GM23248 (cell line): ENCODE data around the gene TRDMT1. TPM values are rescaled to one million over a fixed set of nuclear protein-coding genes. Genes with fewer than 3 reads are reported as not detected.
A peak's percentile ranks its signal among the peaks of the same experiment; 100 is the strongest.

Experiments
- DNase-seq: peaks from one replicate; pipeline ENCODE4 v3.0.0-alpha.2; 2015
- H2AFZ ChIP-seq: fragments of 200-600 bp; sonication (generic); 2 replicates; pipeline ENCODE4 v1.6.1; 2016; ENCODE audit warnings: antibody characterized with exemption
- H3F3A ChIP-seq: fragments of 200-600 bp; sonication (generic); 2 replicates; pipeline ENCODE4 v1.6.1; 2016; ENCODE audit warnings: mild to moderate bottlenecking, antibody characterized with exemption, mixed run types; ENCODE audit not compliant: insufficient read depth
- H3K27ac ChIP-seq: fragments of 200-600 bp; sonication (generic); 2 replicates; pipeline ENCODE4 v1.5.1; 2016; ENCODE audit warnings: mild to moderate bottlenecking
- H3K27me3 ChIP-seq: fragments of 200-600 bp; sonication (generic); replicated peaks from 2 replicates; pipeline ENCODE4 v1.6.1; 2016; ENCODE audit warnings: mild to moderate bottlenecking; ENCODE audit not compliant: insufficient read depth
- H3K36me3 ChIP-seq: fragments of 200-600 bp; sonication (generic); 2 replicates; pipeline ENCODE4 v1.6.1; 2016; ENCODE audit warnings: low read depth, mild to moderate bottlenecking
- H3K4me1 ChIP-seq: fragments of 200-600 bp; sonication (generic); 2 replicates; pipeline ENCODE4 v1.6.1; 2016; ENCODE audit warnings: mild to moderate bottlenecking; ENCODE audit not compliant: insufficient read depth
- H3K4me2 ChIP-seq: fragments of 200-600 bp; sonication (generic); one replicate; pipeline ENCODE4 v1.6.1; 2016; ENCODE audit warnings: mild to moderate bottlenecking; ENCODE audit not compliant: unreplicated experiment
- H3K4me3 ChIP-seq: fragments of 200-600 bp; sonication (generic); 2 replicates; pipeline ENCODE4 v1.5.1; 2016; ENCODE audit warnings: mild to moderate bottlenecking
- H3K79me2 ChIP-seq: fragments of 200-600 bp; sonication (generic); 2 replicates; pipeline ENCODE4 v1.6.1; 2016; ENCODE audit warnings: mild to moderate bottlenecking; ENCODE audit not compliant: insufficient read depth
- H3K9ac ChIP-seq: fragments of 200-600 bp; sonication (generic); 2 replicates; pipeline ENCODE4 v1.6.1; 2016; ENCODE audit warnings: mild to moderate bottlenecking
- H3K9me2 ChIP-seq: fragments of 200-600 bp; sonication (generic); 2 replicates; pipeline ENCODE4 v1.6.1; 2016; ENCODE audit warnings: mixed run types, mild to moderate bottlenecking, moderate library complexity; ENCODE audit not compliant: insufficient read depth
- H3K9me3 ChIP-seq: fragments of 200-600 bp; sonication (generic); one replicate; pipeline ENCODE4 v1.6.1; 2017; ENCODE audit warnings: low read depth
- H4K20me1 ChIP-seq: fragments of 200-600 bp; sonication (generic); 2 replicates; pipeline ENCODE4 v1.6.0; 2016; ENCODE audit not compliant: insufficient read depth
- EZH2 ChIP-seq: fragments of 200-600 bp; sonication (generic); IDR thresholded peaks from 2 replicates; pipeline ENCODE4 v1.6.1; 2018; ENCODE audit warnings: antibody characterized with exemption, mild to moderate bottlenecking; ENCODE audit not compliant: insufficient read depth, poor library complexity, severe bottlenecking
- EZH2phosphoT487 ChIP-seq: fragments of 200-600 bp; sonication (generic); IDR thresholded peaks from 2 replicates; pipeline ENCODE4 v1.6.1; 2018; ENCODE audit warnings: antibody characterized with exemption, moderate library complexity, mild to moderate bottlenecking, low read depth; ENCODE audit not compliant: insufficient read depth
- WGBS, 2 experiments: methylation state at CpG; one replicate each; pipeline ENCODE4 v1.1.6; 2015 to 2017; ENCODE audit warnings: low lambda C conversion rate in 2 of 2, low coverage in 1 of 2; ENCODE audit errors: missing lambda C conversion rate in 2 of 2; 5-methylcytosine and 5-hydroxymethylcytosine counted together
- in situ Hi-C: fragments of 300-500 bp; cut with MboI; formaldehyde crosslinking; loops from 2 replicates; pipeline ENCODE4 v1.15.0; 2020
- polyA plus RNA-seq: library from polyadenylated mRNA; unstranded; fragments of >200 nt; fragmentation: Nextera tagmentation; extraction: Ambion mirVana; gene quantifications from 2 replicates; pipeline ENCODE4 v1.2.1, GENCODE V29; 2016
- total RNA-seq: library from RNA; depleted of rRNA; stranded (reverse); fragments of >200 nt; shearing (Covaris generic); gene quantifications from 2 replicates; pipeline ENCODE4 v1.2.3, GENCODE V29; 2014

TRDMT1 gene
- total and polyA plus RNA-seq, 2 experiments from 2014 or later: 4.3 to 4.4 TPM

DNA sequence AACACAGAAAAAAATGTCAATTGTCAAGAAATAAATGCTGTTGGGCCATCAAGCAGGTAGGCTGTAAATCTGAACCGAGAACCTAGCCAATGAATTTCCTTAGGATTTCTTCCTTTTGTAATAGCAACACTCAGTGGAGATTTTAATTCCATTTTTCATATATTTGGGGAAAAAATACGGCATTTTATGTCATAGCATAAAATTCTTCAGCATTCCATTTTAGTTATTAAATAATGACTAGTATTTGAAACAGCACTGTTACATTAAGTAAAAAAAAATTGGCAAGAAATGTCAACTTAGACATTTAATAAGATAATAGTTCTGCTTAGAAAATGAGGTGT lies 14.3 kb upstream of the TRDMT1 start:
- Histone ChIP-seq H4K20me1 (no peaks in the 10 kb centered on the region), H3K4me3 (peak overlapping the region; percentile 70), H3K27ac (peak overlapping the region; percentile 100), H3K4me2 (peak overlapping the region; percentile 86), H3K36me3 (no peaks in the 10 kb centered on the region), H2AFZ (no peak overlapping the region), H3K9me2 (no peaks in the 10 kb centered on the region), H3K4me1 (peaks cover 79% of the 10 kb centered on the region), H3F3A (peaks cover 61% of the 10 kb centered on the region), H3K9me3 (no peaks in the 10 kb centered on the region), H3K9ac (peak overlapping the region; percentile 90), H3K79me2 (peaks cover 44% of the 10 kb centered on the region), H3K27me3 (no peaks in the 10 kb centered on the region)
- WGBS, 2 experiments: 0 to 1% methylated on average over 2 of the region's 2 CpGs
- peak; percentile 28 for DNase-seq
- TF ChIP-seq EZH2 (no peak), EZH2phosphoT487 (no peak)
- in situ Hi-C loops: no loop called here

DNA sequence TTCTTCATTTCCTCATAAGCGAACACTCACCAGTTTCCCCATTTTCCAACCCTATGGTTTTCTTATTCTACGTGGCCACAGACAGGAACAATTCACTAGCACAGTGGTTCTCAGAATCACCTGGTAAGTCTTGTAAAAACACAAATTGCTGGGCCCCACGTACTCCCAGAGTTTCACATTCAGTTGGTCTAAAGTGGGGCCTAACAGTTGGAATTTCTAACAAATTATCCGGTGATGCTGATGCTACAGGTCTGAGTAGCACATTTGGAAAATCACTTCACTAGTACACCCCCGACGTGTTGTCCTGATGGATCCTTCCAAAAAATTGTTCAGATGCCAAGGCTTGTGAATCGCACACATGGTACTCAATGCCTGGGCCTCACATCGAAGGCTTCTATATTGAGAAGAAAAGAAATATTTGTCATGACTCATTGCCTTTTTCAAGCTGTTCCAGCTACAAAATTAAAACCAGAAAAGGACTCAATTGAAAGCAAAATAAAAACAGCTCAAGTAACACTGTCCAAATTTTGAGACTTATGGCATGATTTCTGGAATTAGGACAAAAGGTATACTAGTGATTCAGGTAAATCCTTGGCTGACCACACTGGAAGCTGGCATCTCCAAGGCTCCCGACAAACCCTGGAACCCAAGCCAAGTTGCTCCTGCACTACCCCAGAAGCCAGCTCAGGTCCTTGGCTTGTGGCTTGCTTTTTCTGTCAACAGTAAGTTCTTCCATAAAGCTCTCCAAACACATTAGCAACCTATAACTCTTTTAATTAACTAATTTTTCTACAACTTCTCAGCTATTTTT lies 13.7 kb upstream of the TRDMT1 start:
- 0 to 1% methylated on average over 9 of the region's 9 CpGs for WGBS, 2 experiments
- Histone ChIP-seq H3K9ac (peak overlapping the region; percentile 90), H3K4me3 (peak overlapping the region; percentile 70), H3F3A (peaks cover 64% of the 10 kb centered on the region), H3K79me2 (peaks cover 45% of the 10 kb centered on the region), H3K27me3 (no peaks in the 10 kb centered on the region), H3K4me2 (peak overlapping the region; percentile 86), H3K9me2 (no peaks in the 10 kb centered on the region), H3K36me3 (no peaks in the 10 kb centered on the region), H4K20me1 (no peaks in the 10 kb centered on the region), H3K9me3 (no peaks in the 10 kb centered on the region), H3K4me1 (peaks cover 78% of the 10 kb centered on the region), H2AFZ (peak overlapping the region; percentile 70), H3K27ac (peak overlapping the region; percentile 100)
- TF ChIP-seq EZH2: no peak
- no peak for TF ChIP-seq EZH2phosphoT487
- in situ Hi-C loops: no loop called here
- DNase-seq: peak; percentile 98

DNA sequence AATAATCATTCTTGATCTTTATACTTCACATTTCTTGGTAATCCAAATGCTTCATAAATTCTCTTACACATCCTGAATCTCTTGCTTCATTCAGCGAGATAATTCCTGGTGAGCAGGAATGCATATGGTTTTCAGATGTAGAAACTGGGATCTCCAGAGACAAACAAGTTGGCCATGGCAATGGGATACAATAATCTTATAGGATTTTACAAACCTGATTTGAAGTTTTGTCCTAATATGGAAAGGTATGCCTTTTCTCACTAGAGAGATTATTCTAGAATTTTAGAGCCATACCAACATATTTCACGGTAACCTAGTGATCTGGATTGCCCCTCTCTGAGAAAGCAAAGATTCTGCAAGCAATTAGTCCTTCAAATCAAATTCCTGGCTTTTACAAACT lies 13.1 kb upstream of the TRDMT1 start:
- peaks cover 70% of the 10 kb centered on the region for H3F3A ChIP-seq
- no peaks in the 10 kb centered on the region for H3K9me2 ChIP-seq
- 0 to 1% methylated on average over 2 of the region's 2 CpGs for WGBS, 2 experiments
- peak; percentile 66 for DNase-seq
- no peaks in the 10 kb centered on the region for H3K36me3 ChIP-seq
- H3K9me3 ChIP-seq: no peaks in the 10 kb centered on the region
- H2AFZ ChIP-seq: peak overlapping the region; percentile 70
- peaks cover 79% of the 10 kb centered on the region for H3K4me1 ChIP-seq
- TF ChIP-seq EZH2 (no peak), EZH2phosphoT487 (no peak)
- no peaks in the 10 kb centered on the region for H4K20me1 ChIP-seq
- H3K79me2 ChIP-seq: peaks cover 39% of the 10 kb centered on the region
- peak overlapping the region; percentile 86 for H3K4me2 ChIP-seq
- H3K4me3 ChIP-seq: peak overlapping the region; percentile 70
- H3K27me3 ChIP-seq: no peaks in the 10 kb centered on the region
- peak overlapping the region; percentile 90 for H3K9ac ChIP-seq
- H3K27ac ChIP-seq: peak overlapping the region; percentile 100
- in situ Hi-C loops: no loop called here

DNA sequence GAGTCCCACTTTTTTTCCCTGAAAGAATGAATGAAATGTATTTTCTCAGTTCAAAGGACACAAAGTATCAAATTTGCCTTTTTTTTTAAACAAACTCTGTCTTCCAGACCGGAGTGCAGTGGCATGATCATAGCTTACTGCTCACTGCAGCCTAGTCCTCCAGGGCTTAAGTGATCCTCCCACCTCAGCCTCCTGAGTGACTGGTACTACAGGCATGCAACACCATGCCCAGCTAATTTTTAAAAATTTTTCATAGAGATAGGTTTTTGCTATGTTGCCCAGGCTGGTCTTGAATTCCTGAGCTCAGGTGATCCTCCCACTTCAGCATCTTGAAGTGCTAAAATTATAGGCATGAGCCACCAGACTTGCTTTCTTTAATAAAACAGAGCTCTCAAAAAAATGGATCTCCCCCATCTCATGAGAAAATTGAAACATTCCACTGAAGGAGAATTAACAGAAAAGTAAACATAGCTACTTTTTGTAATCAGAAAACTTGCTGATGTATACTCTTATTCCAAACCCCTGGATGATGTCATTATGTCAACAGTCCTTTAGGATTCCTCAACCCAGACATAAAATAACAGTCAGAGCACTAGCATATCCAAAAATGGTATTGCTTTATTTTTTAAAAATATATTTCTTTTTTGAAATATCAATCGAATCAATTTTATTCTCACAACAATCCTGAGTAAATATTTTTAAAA lies 12.3 kb upstream of the TRDMT1 start:
- Histone ChIP-seq H3K4me3 (peak overlapping the region; percentile 70), H3K9me3 (no peaks in the 10 kb centered on the region), H3K9me2 (no peaks in the 10 kb centered on the region), H2AFZ (no peak overlapping the region), H3K27me3 (no peaks in the 10 kb centered on the region), H3K9ac (peak overlapping the region; percentile 90), H3K36me3 (no peaks in the 10 kb centered on the region), H4K20me1 (no peaks in the 10 kb centered on the region), H3K4me2 (peak overlapping the region; percentile 86), H3K27ac (peak overlapping the region; percentile 100), H3K79me2 (peaks cover 37% of the 10 kb centered on the region), H3F3A (peaks cover 68% of the 10 kb centered on the region), H3K4me1 (peaks cover 77% of the 10 kb centered on the region)
- in situ Hi-C loops: no loop called here
- 17 to 23% methylated on average over 2 of the region's 2 CpGs for WGBS, 2 experiments
- peak; percentile 69 for DNase-seq
- TF ChIP-seq EZH2phosphoT487 (no peak), EZH2 (no peak)
